IMR-90 (cell line): ENCODE measurements around the gene FAM98C.

Experiments used
- CEBPB ChIP-seq: IDR thresholded peaks from 2 replicates; pipeline ENCODE4 v1.6.1; 2012; ENCODE audit warnings: low read depth, low read length, improper control_type of control experiment
- FOS ChIP-seq: fragments of 150-350 bp; IDR thresholded peaks from 2 replicates; pipeline ENCODE4 v1.6.1; 2016; ENCODE audit warnings: low read depth, low read length
- MAFK ChIP-seq: IDR thresholded peaks from 2 replicates; pipeline ENCODE4 v1.6.1; 2012; ENCODE audit warnings: low read depth, low read length, improper control_type of control experiment
- MAZ ChIP-seq: IDR thresholded peaks from 2 replicates; pipeline ENCODE4 v1.6.1; 2012; ENCODE audit warnings: low read depth, mild to moderate bottlenecking, low read length, improper control_type of control experiment, moderate library complexity, borderline replicate concordance
- MXI1 ChIP-seq: IDR thresholded peaks from 2 replicates; pipeline ENCODE4 v1.6.1; 2012; ENCODE audit warnings: low read depth, mild to moderate bottlenecking, low read length, moderate library complexity, borderline replicate concordance
- POLR2A ChIP-seq: IDR thresholded peaks from 2 replicates; pipeline ENCODE4 v1.6.1; 2012; ENCODE audit warnings: mild to moderate bottlenecking, low read depth, low read length
- RAD21 ChIP-seq: IDR thresholded peaks from 2 replicates; pipeline ENCODE4 v1.6.1; 2012; ENCODE audit warnings: low read length, improper control_type of control experiment
- RCOR1 ChIP-seq: IDR thresholded peaks from 2 replicates; pipeline ENCODE4 v1.6.1; 2012; ENCODE audit warnings: mild to moderate bottlenecking, low read length, improper control_type of control experiment; ENCODE audit not compliant: insufficient replicate concordance
- RFX5 ChIP-seq: IDR thresholded peaks from 2 replicates; pipeline ENCODE4 v1.8.0; 2012; ENCODE audit warnings: low read depth, mild to moderate bottlenecking, low read length, moderate library complexity
- SMC3 ChIP-seq: fragments of 150-350 bp; IDR thresholded peaks from 2 replicates; pipeline ENCODE4 v1.6.1; 2016; ENCODE audit warnings: low read depth, mild to moderate bottlenecking, antibody characterized with exemption, low read length, moderate library complexity
- TF ChIP-seq, protein P1 (sequence below): conservative IDR thresholded peaks from 2 replicates; pipeline ENCODE4 v1.5.1; 2012; ENCODE audit warnings: mild to moderate bottlenecking, low read depth, low read length, improper control_type of control experiment
- TF ChIP-seq, protein P2 (sequence below): fragments of 150-350 bp; IDR thresholded peaks from 2 replicates; pipeline ENCODE4 v1.6.1; 2017; ENCODE audit warnings: mild to moderate bottlenecking, antibody characterized with exemption, low read length, low read depth

DNA sequence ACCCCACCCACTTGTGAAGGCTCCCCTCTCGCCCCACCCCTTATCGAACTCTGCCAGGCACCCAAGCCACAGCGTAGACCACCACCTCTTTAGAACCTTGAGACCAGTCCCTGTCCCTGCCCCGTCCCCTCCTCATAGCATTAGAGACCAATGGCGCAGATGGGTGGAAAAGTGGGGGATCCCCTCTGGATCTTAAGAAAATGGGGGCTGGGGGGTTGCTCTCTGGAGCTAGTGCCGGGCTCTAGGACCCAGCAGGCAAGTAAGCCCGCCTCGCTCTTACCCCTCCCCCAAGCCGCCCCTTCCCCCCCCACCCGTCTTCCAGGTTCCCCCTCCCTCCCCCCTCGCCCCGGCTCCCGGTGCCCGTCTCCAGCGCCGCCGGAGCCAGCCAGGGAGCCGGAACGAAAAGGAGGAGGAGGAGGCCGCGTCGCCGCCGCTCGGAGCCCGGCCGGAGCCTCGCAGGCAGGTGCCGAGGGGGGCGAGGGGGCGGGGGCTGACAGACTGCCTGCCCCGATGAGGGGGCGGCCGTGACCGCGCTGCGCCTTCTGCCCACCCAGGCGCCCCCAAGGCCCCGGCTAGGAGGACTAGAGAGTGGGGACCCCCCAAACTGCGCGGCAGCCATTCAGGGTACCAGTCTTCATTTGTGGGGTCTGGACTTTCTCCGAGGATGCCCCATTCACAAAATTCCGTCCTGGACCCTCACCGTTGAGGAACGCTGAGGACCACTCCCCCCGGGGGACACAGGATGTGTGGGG lies 14.4 kb upstream of the FAM98C start, which contains the start of gene SPRED3:
- TF ChIP-seq, protein P1, sequence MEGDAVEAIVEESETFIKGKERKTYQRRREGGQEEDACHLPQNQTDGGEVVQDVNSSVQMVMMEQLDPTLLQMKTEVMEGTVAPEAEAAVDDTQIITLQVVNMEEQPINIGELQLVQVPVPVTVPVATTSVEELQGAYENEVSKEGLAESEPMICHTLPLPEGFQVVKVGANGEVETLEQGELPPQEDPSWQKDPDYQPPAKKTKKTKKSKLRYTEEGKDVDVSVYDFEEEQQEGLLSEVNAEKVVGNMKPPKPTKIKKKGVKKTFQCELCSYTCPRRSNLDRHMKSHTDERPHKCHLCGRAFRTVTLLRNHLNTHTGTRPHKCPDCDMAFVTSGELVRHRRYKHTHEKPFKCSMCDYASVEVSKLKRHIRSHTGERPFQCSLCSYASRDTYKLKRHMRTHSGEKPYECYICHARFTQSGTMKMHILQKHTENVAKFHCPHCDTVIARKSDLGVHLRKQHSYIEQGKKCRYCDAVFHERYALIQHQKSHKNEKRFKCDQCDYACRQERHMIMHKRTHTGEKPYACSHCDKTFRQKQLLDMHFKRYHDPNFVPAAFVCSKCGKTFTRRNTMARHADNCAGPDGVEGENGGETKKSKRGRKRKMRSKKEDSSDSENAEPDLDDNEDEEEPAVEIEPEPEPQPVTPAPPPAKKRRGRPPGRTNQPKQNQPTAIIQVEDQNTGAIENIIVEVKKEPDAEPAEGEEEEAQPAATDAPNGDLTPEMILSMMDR, result no peak
- peak; percentile 63; the same call in 1 of the 2 replicates for TF ChIP-seq MAZ
- TF ChIP-seq RAD21, result no peak
- TF ChIP-seq RFX5, result no peak
- no peak for TF ChIP-seq RCOR1
- TF ChIP-seq POLR2A, result no peak; the same call in 1 of the 2 replicates
- no peak for TF ChIP-seq CEBPB
- TF ChIP-seq SMC3, result no peak
- no peak for TF ChIP-seq FOS
- TF ChIP-seq MXI1, result no peak
- TF ChIP-seq MAFK, result no peak
- TF ChIP-seq, protein P2, sequence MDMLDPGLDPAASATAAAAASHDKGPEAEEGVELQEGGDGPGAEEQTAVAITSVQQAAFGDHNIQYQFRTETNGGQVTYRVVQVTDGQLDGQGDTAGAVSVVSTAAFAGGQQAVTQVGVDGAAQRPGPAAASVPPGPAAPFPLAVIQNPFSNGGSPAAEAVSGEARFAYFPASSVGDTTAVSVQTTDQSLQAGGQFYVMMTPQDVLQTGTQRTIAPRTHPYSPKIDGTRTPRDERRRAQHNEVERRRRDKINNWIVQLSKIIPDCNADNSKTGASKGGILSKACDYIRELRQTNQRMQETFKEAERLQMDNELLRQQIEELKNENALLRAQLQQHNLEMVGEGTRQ, result no peak
